DND-41 (cell line): ENCODE measurements around the gene PADI2.

Source experiments
- ATAC-seq: fragments of 200-7000 bp; cut with Tn5 transposase; 3 replicates; pipeline ENCODE4 v1.9.1; 2021; ENCODE audit warnings: low read depth; ENCODE audit not compliant: insufficient read depth
- DNase-seq: peaks from one replicate; pipeline ENCODE4 v3.0.0-alpha.2; 2020
- H2AFZ ChIP-seq: 2 replicates; pipeline ENCODE4 v1.6.0; 2012; ENCODE audit warnings: low read depth, low read length
- H3K27ac ChIP-seq: 2 replicates; pipeline ENCODE4 v1.5.1; 2012; ENCODE audit warnings: low read length, inconsistent platforms
- H3K27me3 ChIP-seq: fragments of 200-600 bp; sonication (generic); 2 replicates; pipeline ENCODE4 v1.6.0; 2012; ENCODE audit warnings: low read length, mild to moderate bottlenecking, inconsistent platforms; ENCODE audit not compliant: insufficient read depth, poor library complexity
- H3K36me3 ChIP-seq: 2 replicates; pipeline ENCODE4 v1.5.1; 2012; ENCODE audit warnings: low read length, inconsistent platforms; ENCODE audit not compliant: insufficient read depth
- H3K4me1 ChIP-seq: 2 replicates; pipeline ENCODE4 v1.5.1; 2012; ENCODE audit warnings: mild to moderate bottlenecking, low read length; ENCODE audit not compliant: insufficient read depth
- H3K4me2 ChIP-seq: 2 replicates; pipeline ENCODE4 v1.6.0; 2012; ENCODE audit warnings: mild to moderate bottlenecking, moderate library complexity, low read length, inconsistent platforms; ENCODE audit not compliant: insufficient read depth
- H3K4me3 ChIP-seq, 2 experiments: fragments of 200-600 bp in 1 of 2; shearing (Covaris generic) in 1 of 2; 2 replicates each; pipeline ENCODE4 v1.5.1; 2012 to 2016; ENCODE audit warnings: inconsistent platforms in 2 of 2, low read length in 2 of 2, mild to moderate bottlenecking in 2 of 2, low read depth in 1 of 2, moderate library complexity in 1 of 2
- H3K79me2 ChIP-seq: 2 replicates; pipeline ENCODE4 v1.6.0; 2012; ENCODE audit warnings: low read length, inconsistent platforms; ENCODE audit not compliant: insufficient read depth
- H3K9ac ChIP-seq: 2 replicates; pipeline ENCODE4 v1.6.0; 2012; ENCODE audit warnings: low read depth, mild to moderate bottlenecking, inconsistent platforms, low read length, moderate library complexity
- H3K9me3 ChIP-seq: 2 replicates; pipeline ENCODE4 v1.5.1; 2012; ENCODE audit warnings: low read length, moderate library complexity, mild to moderate bottlenecking, inconsistent platforms; ENCODE audit not compliant: insufficient read depth, severe bottlenecking
- H4K20me1 ChIP-seq: 2 replicates; pipeline ENCODE4 v1.6.0; 2012; ENCODE audit warnings: low read length; ENCODE audit not compliant: insufficient read depth
- EZH2 ChIP-seq: IDR thresholded peaks from 3 replicates; pipeline ENCODE4 v1.6.1; 2012; ENCODE audit warnings: borderline replicate concordance, low read depth, mild to moderate bottlenecking, moderate library complexity, low read length, inconsistent platforms; ENCODE audit not compliant: severe bottlenecking
- TF ChIP-seq, protein P1 (sequence below): IDR thresholded peaks from 2 replicates; pipeline ENCODE4 v1.5.1; 2012; ENCODE audit warnings: borderline replicate concordance, low read length, moderate library complexity, mild to moderate bottlenecking; ENCODE audit not compliant: poor library complexity, severe bottlenecking; ENCODE audit errors: extremely low read depth

The PADI2 gene

DNA sequence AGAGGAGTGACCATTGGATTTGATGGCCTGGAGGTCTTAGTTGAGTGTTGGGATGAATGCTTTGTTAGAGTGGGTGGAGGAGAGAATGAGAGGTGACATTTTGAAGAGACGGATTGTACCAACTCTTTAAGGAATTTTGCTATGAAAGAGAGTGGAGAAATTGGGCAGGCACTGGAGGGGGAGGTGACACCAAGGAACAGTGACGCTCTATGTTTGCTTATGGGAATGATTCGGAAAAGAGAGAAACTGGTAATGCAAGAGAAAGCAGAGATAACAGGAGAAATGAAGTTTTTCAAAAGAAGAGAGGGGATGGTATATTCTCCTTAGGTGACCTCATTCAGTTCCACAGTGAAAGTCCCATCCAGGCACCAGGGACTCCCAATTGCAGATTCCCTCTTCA is 24.5 kb upstream of the PADI2 start:
- ATAC-seq (no peak), DNase-seq (no peak)
- Histone ChIP-seq H4K20me1 (no peaks in the 10 kb centered on the region), H3K36me3 (no peaks in the 10 kb centered on the region), H3K4me2 (no peak overlapping the region), H3K9me3 (no peaks in the 10 kb centered on the region), H3K27ac (no peak overlapping the region), H3K79me2 (no peaks in the 10 kb centered on the region), H3K9ac (no peak overlapping the region), H2AFZ (no peak overlapping the region), H3K4me3 (no peak overlapping the region), H3K27me3 (no peaks in the 10 kb centered on the region), H3K4me1 (no peaks in the 10 kb centered on the region)
- no peak for TF ChIP-seq EZH2
- TF ChIP-seq, protein P1, sequence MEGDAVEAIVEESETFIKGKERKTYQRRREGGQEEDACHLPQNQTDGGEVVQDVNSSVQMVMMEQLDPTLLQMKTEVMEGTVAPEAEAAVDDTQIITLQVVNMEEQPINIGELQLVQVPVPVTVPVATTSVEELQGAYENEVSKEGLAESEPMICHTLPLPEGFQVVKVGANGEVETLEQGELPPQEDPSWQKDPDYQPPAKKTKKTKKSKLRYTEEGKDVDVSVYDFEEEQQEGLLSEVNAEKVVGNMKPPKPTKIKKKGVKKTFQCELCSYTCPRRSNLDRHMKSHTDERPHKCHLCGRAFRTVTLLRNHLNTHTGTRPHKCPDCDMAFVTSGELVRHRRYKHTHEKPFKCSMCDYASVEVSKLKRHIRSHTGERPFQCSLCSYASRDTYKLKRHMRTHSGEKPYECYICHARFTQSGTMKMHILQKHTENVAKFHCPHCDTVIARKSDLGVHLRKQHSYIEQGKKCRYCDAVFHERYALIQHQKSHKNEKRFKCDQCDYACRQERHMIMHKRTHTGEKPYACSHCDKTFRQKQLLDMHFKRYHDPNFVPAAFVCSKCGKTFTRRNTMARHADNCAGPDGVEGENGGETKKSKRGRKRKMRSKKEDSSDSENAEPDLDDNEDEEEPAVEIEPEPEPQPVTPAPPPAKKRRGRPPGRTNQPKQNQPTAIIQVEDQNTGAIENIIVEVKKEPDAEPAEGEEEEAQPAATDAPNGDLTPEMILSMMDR, result no peak

DNA sequence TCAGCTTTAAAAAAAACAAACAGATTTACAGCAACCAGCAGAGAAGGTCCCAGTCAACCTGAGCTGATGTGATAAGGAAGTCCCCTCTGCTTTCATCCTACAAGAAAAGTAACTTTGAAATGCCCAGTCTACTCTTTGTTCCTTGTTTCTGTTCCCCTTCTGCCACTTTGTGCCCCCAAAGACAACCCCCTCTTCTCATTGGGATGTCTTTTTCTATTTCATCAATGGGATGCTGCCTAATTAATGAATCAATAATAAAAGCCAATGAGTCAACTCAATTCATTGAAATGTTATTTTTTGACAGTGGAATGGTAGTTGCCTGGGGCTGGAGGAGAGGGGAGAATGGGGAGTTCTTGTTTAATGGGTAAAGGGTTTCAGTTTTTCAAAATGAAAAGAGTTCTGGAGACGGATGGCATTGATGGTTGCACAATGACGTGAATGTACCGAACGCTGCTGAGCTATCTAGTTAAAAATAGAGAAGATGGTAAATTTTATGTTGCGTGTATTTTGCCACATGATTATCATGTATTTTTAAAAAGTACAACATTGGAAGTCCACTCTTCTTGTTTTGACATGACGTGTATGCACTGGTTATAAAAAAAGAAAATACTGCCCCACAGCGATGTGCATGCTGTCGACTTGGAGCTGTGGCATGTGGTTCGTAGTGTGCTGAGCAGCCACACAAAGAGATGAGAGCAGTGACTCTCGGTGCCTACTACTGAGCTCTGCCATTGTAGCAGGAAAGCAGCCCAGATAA is 22.4 kb upstream of the PADI2 start:
- H3K36me3 ChIP-seq, result no peaks in the 10 kb centered on the region
- no peak overlapping the region for H3K27ac ChIP-seq
- no peaks in the 10 kb centered on the region for H3K79me2 ChIP-seq
- H3K4me3 ChIP-seq, result no peak overlapping the region
- TF ChIP-seq EZH2, result no peak
- TF ChIP-seq, protein P1, result no peak
- no peaks in the 10 kb centered on the region for H3K4me1 ChIP-seq
- ATAC-seq, result no peak
- no peak overlapping the region for H3K4me2 ChIP-seq
- no peaks in the 10 kb centered on the region for H3K9me3 ChIP-seq
- H4K20me1 ChIP-seq, result no peaks in the 10 kb centered on the region
- no peak overlapping the region for H3K9ac ChIP-seq
- H2AFZ ChIP-seq, result no peak overlapping the region
- no peak for DNase-seq
- no peaks in the 10 kb centered on the region for H3K27me3 ChIP-seq

DNA sequence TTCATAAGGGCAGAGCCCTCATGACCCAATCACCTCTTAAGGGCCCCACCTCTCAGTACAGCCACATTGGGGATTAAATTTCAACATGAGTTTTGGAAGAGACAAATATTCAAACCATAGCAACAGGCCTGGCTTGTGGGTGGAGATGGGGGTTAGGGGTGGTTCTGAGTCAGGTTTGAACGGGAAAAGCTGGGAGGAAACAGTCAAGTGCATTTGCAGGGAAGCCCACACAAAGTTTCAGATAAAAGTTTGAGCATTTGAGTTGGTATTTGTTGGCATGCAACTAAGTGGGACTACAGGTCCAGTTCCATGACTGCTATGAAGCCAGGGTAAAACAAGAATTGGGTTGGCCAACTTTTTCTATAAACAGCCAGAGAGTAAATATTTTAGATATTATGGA is 21.0 kb upstream of the PADI2 start:
- Histone ChIP-seq H3K4me3 (no peak overlapping the region), H3K4me1 (no peaks in the 10 kb centered on the region), H2AFZ (no peak overlapping the region), H3K27ac (no peak overlapping the region), H3K9ac (no peak overlapping the region), H4K20me1 (no peaks in the 10 kb centered on the region), H3K79me2 (no peaks in the 10 kb centered on the region), H3K4me2 (no peak overlapping the region), H3K9me3 (no peaks in the 10 kb centered on the region), H3K36me3 (no peaks in the 10 kb centered on the region), H3K27me3 (no peaks in the 10 kb centered on the region)
- no peak for TF ChIP-seq EZH2
- TF ChIP-seq, protein P1, result no peak
- DNase-seq (no peak), ATAC-seq (no peak)
